Cardiac muscle cell (in vitro differentiated cells and primary cell): Measurements from ENCODE around the gene KHK. TPM values are rescaled to one million over a fixed set of nuclear protein-coding genes. Genes with fewer than 3 reads are reported as not detected.

Experiments used
- DNase-seq, 2 donors: peaks; one replicate each; pipeline versions ENCODE4 v3.0.0 to v3.0.0-alpha.2; 2010 to 2017; ENCODE audit warnings: low read depth in 1 of 2, low spot score in 1 of 2
- H3K27ac ChIP-seq: fragments of 200-600 bp; sonication (generic); 2 replicates; pipeline ENCODE4 v1.5.1; 2016
- H3K27me3 ChIP-seq: fragments of 200-600 bp; sonication (generic); 2 replicates; pipeline ENCODE4 v1.6.0; 2016; ENCODE audit warnings: control low read depth
- H3K36me3 ChIP-seq: fragments of 200-600 bp; sonication (generic); 2 replicates; pipeline ENCODE4 v1.5.1; 2016; ENCODE audit warnings: control low read depth
- H3K4me1 ChIP-seq: fragments of 200-600 bp; sonication (generic); 2 replicates; pipeline ENCODE4 v1.8.1; 2017; ENCODE audit warnings: low read depth, mild to moderate bottlenecking, mixed run types
- H3K4me3 ChIP-seq: fragments of 200-600 bp; sonication (generic); 2 replicates; pipeline ENCODE4 v1.5.1; 2016; ENCODE audit warnings: mild to moderate bottlenecking
- H3K9me3 ChIP-seq: fragments of 200-600 bp; sonication (generic); 2 replicates; pipeline ENCODE4 v1.5.1; 2017; ENCODE audit warnings: low read depth, mild to moderate bottlenecking, control low read depth
- polyA plus RNA-seq: library from polyadenylated mRNA; unstranded; fragments of >200 nt; fragmentation: Nextera tagmentation; extraction: Ambion mirVana; gene quantifications from 2 replicates; pipeline ENCODE4 v1.2.1, GENCODE V29; 2016
- total RNA-seq: library from RNA; depleted of rRNA; stranded (reverse); fragments of >200 nt; gene quantifications from 2 replicates; pipeline ENCODE4 v1.2.3, GENCODE V29; 2016
- TF ChIP-seq, protein P1 (sequence below): IDR thresholded peaks from 2 replicates; pipeline ENCODE4 v1.5.1; 2012; ENCODE audit warnings: low read depth, mild to moderate bottlenecking, low read length

Gene KHK
- total and polyA plus RNA-seq, 2 experiments from 2014 or later = 9.6 to 12.9 TPM

DNA sequence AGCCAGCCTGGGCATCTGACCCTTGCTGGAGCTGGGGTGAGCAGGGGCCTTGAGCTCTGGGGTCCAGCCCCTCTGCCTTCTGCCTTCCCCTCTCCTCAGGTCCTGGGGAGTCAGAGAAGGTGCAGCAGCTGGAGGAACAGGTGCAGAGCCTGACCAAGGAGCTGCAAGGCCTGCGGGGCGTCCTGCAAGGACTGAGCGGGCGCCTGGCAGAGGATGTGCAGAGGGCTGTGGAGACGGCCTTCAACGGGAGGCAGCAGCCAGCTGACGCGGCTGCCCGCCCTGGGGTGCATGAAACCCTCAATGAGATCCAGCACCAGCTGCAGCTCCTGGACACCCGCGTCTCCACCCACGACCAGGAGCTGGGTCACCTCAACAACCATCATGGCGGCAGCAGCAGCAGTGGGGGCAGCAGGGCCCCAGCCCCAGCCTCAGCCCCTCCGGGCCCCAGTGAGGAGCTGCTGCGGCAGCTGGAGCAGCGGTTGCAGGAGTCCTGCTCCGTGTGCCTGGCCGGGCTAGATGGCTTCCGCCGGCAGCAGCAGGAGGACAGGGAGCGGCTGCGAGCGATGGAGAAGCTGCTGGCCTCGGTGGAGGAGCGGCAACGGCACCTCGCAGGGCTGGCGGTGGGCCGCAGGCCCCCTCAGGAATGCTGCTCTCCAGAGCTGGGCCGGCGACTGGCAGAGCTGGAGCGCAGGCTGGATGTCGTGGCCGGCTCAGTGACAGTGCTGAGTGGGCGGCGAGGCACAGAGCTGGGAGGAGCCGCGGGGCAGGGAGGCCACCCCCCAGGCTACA lies 4.4 kb upstream of the KHK start:
- Histone ChIP-seq H3K9me3 (no peaks in the 10 kb centered on the region), H3K4me1 (peaks cover 20% of the 10 kb centered on the region), H3K36me3 (no peaks in the 10 kb centered on the region), H3K27ac (peak overlapping the region; percentile 87), H3K27me3 (no peaks in the 10 kb centered on the region), H3K4me3 (no peak overlapping the region)
- DNase-seq = no peak
- TF ChIP-seq, protein P1, sequence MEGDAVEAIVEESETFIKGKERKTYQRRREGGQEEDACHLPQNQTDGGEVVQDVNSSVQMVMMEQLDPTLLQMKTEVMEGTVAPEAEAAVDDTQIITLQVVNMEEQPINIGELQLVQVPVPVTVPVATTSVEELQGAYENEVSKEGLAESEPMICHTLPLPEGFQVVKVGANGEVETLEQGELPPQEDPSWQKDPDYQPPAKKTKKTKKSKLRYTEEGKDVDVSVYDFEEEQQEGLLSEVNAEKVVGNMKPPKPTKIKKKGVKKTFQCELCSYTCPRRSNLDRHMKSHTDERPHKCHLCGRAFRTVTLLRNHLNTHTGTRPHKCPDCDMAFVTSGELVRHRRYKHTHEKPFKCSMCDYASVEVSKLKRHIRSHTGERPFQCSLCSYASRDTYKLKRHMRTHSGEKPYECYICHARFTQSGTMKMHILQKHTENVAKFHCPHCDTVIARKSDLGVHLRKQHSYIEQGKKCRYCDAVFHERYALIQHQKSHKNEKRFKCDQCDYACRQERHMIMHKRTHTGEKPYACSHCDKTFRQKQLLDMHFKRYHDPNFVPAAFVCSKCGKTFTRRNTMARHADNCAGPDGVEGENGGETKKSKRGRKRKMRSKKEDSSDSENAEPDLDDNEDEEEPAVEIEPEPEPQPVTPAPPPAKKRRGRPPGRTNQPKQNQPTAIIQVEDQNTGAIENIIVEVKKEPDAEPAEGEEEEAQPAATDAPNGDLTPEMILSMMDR = no peak

DNA sequence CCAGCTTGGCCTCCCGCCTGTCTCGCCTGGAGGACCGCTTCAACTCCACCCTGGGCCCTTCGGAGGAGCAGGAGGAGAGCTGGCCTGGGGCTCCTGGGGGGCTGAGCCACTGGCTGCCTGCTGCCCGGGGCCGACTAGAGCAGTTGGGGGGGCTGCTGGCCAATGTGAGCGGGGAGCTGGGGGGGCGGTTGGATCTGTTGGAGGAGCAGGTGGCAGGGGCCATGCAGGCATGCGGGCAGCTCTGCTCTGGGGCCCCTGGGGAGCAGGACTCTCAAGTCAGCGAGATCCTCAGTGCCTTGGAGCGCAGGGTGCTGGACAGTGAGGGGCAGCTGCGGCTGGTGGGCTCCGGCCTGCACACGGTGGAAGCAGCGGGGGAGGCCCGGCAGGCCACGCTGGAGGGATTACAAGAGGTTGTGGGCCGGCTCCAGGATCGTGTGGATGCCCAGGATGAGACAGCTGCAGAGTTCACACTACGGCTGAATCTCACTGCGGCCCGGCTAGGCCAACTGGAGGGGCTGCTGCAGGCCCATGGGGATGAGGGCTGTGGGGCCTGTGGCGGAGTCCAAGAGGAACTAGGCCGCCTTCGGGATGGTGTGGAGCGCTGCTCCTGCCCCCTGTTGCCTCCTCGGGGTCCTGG lies 3.7 kb upstream of the KHK start:
- TF ChIP-seq, protein P1 = no peak
- Histone ChIP-seq H3K9me3 (no peaks in the 10 kb centered on the region), H3K27me3 (no peaks in the 10 kb centered on the region), H3K4me3 (no peak overlapping the region), H3K27ac (no peak overlapping the region), H3K36me3 (no peaks in the 10 kb centered on the region), H3K4me1 (peaks cover 27% of the 10 kb centered on the region)
- DNase-seq = no peak

DNA sequence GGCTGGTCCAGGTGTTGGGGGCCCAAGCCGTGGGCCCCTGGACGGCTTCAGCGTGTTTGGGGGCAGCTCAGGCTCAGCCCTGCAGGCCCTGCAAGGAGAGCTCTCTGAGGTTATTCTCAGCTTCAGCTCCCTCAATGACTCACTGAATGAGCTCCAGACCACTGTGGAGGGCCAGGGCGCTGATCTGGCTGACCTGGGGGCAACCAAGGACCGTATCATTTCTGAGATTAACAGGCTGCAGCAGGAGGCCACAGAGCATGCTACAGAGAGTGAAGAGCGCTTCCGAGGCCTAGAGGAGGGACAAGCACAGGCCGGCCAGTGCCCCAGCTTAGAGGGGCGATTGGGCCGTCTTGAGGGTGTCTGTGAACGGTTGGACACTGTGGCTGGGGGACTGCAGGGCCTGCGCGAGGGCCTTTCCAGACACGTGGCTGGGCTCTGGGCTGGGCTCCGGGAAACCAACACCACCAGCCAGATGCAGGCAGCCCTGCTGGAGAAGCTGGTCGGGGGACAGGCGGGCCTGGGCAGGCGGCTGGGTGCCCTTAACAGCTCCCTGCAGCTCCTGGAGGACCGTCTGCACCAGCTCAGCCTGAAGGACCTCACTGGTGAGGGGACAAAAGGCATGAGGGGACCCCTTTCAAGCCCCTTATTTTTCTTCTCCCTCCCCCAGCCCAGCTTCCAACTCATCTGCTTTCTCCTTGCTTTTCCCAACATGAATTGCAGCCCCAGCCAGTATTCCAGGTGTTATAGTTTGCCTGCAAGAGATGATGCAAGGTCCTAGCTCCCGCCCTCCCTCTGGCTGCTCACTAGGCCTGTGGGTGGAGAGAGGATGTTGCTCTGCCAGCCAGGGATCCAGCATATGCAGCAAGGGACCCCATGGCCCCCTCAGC lies 2.9 kb upstream of the KHK start:
- no peak overlapping the region for H3K27ac ChIP-seq
- TF ChIP-seq, protein P1 = no peak
- DNase-seq = peak in 1 of 2 donors; percentile 36
- H3K4me1 ChIP-seq = peaks cover 24% of the 10 kb centered on the region
- no peaks in the 10 kb centered on the region for H3K9me3 ChIP-seq
- no peaks in the 10 kb centered on the region for H3K27me3 ChIP-seq
- no peaks in the 10 kb centered on the region for H3K36me3 ChIP-seq
- H3K4me3 ChIP-seq = no peak overlapping the region

DNA sequence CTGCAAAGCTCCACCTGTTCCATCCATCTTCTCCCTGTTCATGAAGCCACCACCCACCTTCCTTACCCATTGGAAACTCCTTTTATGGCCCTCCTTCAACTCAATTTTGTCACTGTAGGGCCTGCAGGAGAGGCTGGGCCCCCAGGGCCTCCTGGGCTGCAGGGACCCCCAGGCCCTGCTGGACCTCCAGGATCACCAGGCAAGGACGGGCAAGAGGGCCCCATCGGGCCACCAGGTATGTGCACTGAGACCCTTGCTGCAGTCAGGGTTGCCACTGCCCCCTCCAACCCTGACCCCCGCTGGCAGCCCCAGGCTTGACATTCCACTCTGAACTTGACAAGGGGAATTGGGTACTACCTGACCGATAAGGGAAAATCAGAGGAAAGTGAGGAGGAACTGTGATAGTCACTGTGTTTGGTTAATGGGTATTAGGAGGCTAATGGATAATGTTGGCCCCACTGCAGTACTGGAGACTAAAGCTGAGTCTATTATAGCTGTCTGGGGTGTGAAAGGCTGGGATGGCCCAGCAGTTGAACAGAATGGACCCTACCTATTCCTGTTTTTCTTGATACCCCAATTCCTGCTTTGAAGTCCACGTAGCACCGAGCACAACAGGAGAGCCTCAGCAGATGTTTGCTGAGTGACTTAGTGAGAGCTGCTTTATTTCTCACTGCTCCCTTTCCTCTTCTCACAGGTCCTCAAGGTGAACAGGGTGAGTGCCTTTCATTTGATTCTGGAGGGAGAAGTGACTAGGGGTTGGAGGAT lies 2.1 kb upstream of the KHK start:
- Histone ChIP-seq H3K4me1 (peaks cover 21% of the 10 kb centered on the region), H3K27me3 (no peaks in the 10 kb centered on the region), H3K4me3 (no peak overlapping the region), H3K36me3 (no peaks in the 10 kb centered on the region), H3K9me3 (no peaks in the 10 kb centered on the region), H3K27ac (no peak overlapping the region)
- no peak for DNase-seq
- TF ChIP-seq, protein P1 = no peak
